ENCODE results near the gene CAMK2N2. TPM values are rescaled to one million over a fixed set of nuclear protein-coding genes. Genes with fewer than 3 reads are reported as not detected.

The CAMK2N2 gene
- total RNA-seq, 1 experiment from 2014 or later, result 0.66 TPM

DNA sequence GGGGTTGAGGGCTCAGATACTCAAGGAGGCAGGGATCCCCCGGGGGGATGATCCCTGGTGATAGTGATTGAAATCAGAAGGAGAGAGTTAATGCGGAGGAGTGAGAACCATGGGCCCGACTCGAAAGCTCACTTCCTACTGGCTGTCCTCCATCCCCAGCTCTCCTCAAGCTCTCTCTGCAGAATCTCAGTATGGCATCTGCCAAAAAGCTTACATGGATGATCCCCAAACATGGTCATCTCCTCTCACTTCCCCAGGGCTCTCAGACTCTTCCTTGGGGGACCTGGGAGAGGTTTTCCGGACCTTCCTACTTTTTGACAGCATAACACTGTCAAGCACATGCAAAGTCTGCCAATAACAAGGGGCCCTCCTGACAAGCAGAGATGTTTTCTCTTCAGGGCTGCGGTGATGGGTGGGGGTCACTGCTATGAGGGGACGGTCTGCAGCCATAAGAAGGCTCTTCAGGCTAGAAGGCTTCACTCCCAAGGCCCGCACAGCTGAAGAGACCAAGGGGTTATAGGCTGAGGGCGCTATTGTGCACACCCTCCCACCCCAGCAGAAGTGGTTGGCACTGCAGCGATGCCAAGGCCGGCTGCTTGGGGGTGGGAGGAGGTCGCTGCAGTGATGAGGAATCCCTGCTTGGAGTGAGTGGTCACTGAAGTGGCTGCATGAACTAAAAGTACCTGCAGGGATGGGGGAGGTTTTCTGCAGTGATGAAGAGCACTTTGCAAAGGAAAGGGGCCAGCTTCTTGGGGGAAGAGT is 32.8 kb downstream of the CAMK2N2 start:
- Histone ChIP-seq H3K4me1 (peaks cover 9% of the 10 kb centered on the region), H3K36me3 (ENCODE audit: control insufficient read depth, insufficient read depth, low read length) (no peaks in the 10 kb centered on the region), H3K9me3 (no peaks in the 10 kb centered on the region), H3K4me3 (ENCODE audit: low read depth, low read length) (peak overlapping the region; percentile 58), H3K27me3 (replicated peaks; ENCODE audit: control insufficient read depth, insufficient read depth, low read length) (peaks cover 5% of the 10 kb centered on the region)
- peak overlapping the region; percentile 70 for H3K4me3 Mint-ChIP-seq (ENCODE audit: unreplicated experiment)
- peaks cover 4% of the 10 kb centered on the region for H3K36me3 Mint-ChIP-seq (ENCODE audit: insufficient read depth, unreplicated experiment)
- no TSS peak for BruUV-seq (replicated peaks)
- no peak for DNase-seq
- H3K9me3 Mint-ChIP-seq (ENCODE audit: unreplicated experiment), result no peaks in the 10 kb centered on the region
- CTCF ChIA-PET, result interaction anchor here (0.5 to 2.0 kb wide), 5 partner anchors 12 to 100 kb away, joined by 3 to 10 read pairs (median 4); no protein-coding TSS in a partner anchor
- no peak overlapping the region for H3K27ac Mint-ChIP-seq (ENCODE audit: unreplicated experiment)
- POLR2A ChIA-PET, result interaction anchor here (0.8 kb wide), 1 partner anchor 43 kb away, joined by 4 read pairs; the partner anchor contains the start of gene ABCF3
- H3K27me3 Mint-ChIP-seq (ENCODE audit: insufficient read depth, unreplicated experiment), result peaks cover 30% of the 10 kb centered on the region
- no peak for TF ChIP-seq CTCF (IDR thresholded peaks at IDR 0.05; ENCODE audit: insufficient read depth in 1 of 2, low read depth in 1 of 2, low read length in 1 of 2, severe bottlenecking in 1 of 2, unreplicated experiment in 1 of 2)
- intact Hi-C loops (cut with micrococcal nuclease; ENCODE audit: unreplicated experiment), result loop anchor here (2.0 kb wide), 1 partner anchor 42 kb away; the partner anchor contains the start of gene ABCF3
- H3K4me1 Mint-ChIP-seq (ENCODE audit: low read depth, unreplicated experiment), result peaks cover 7% of the 10 kb centered on the region

GRCh38 chr3:184227481-184227935 is 33.8 kb downstream of the CAMK2N2 start:
- H3K27me3 Mint-ChIP-seq (ENCODE audit: insufficient read depth, unreplicated experiment), result peaks cover 29% of the 10 kb centered on the region
- Histone ChIP-seq H3K4me1 (peaks cover 9% of the 10 kb centered on the region), H3K36me3 (ENCODE audit: control insufficient read depth, insufficient read depth, low read length) (no peaks in the 10 kb centered on the region), H3K9me3 (no peaks in the 10 kb centered on the region), H3K27me3 (replicated peaks; ENCODE audit: control insufficient read depth, insufficient read depth, low read length) (peaks cover 5% of the 10 kb centered on the region), H3K4me3 (ENCODE audit: low read depth, low read length) (no peak overlapping the region)
- intact Hi-C loops (cut with micrococcal nuclease; ENCODE audit: unreplicated experiment), result loop anchor here (1.0 kb wide), 1 partner anchor 62 kb away; no protein-coding TSS in a partner anchor
- H3K4me1 Mint-ChIP-seq (ENCODE audit: low read depth, unreplicated experiment), result peaks cover 7% of the 10 kb centered on the region
- DNase-seq, result peak; percentile 49 to 58
- H3K4me3 Mint-ChIP-seq (ENCODE audit: unreplicated experiment), result no peak overlapping the region
- BruUV-seq (replicated peaks), result no TSS peak
- H3K27ac Mint-ChIP-seq (ENCODE audit: unreplicated experiment), result no peak overlapping the region
- TF ChIP-seq CTCF (IDR thresholded peaks at IDR 0.05; ENCODE audit: insufficient read depth in 1 of 2, low read depth in 1 of 2, low read length in 1 of 2, severe bottlenecking in 1 of 2, unreplicated experiment in 1 of 2), result peak; percentile 82 to 88
- ChIA-PET POLR2A (interaction anchor here (0.8 kb wide), 1 partner anchor 42 kb away, joined by 4 read pairs; the partner anchor contains the start of gene ABCF3), CTCF (interaction anchor here (0.6 to 2.0 kb wide), 10 partner anchors 8 to 117 kb away, joined by 3 to 10 read pairs (median 3); partner anchors contain the start of gene ABCF3)
- peaks cover 4% of the 10 kb centered on the region for H3K36me3 Mint-ChIP-seq (ENCODE audit: insufficient read depth, unreplicated experiment)
- H3K9me3 Mint-ChIP-seq (ENCODE audit: unreplicated experiment), result no peaks in the 10 kb centered on the region

GRCh38 chr3:184223946-184224345 is 37.4 kb downstream of the CAMK2N2 start:
- Mint-ChIP-seq H3K27ac (ENCODE audit: unreplicated experiment) (no peak overlapping the region), H3K36me3 (ENCODE audit: insufficient read depth, unreplicated experiment) (no peaks in the 10 kb centered on the region), H3K4me3 (ENCODE audit: unreplicated experiment) (no peak overlapping the region), H3K9me3 (ENCODE audit: unreplicated experiment) (no peaks in the 10 kb centered on the region), H3K27me3 (ENCODE audit: insufficient read depth, unreplicated experiment) (peaks cover 18% of the 10 kb centered on the region), H3K4me1 (ENCODE audit: low read depth, unreplicated experiment) (no peaks in the 10 kb centered on the region)
- TF ChIP-seq CTCF (IDR thresholded peaks at IDR 0.05; ENCODE audit: insufficient read depth in 1 of 2, low read depth in 1 of 2, low read length in 1 of 2, severe bottlenecking in 1 of 2, unreplicated experiment in 1 of 2), result no peak
- H3K4me1 ChIP-seq, result no peaks in the 10 kb centered on the region
- no TSS peak for BruUV-seq (replicated peaks)
- no peaks in the 10 kb centered on the region for H3K9me3 ChIP-seq
- CTCF ChIA-PET, result no interaction called here
- intact Hi-C loops (cut with micrococcal nuclease; ENCODE audit: unreplicated experiment), result no loop called here
- DNase-seq, result no peak
- POLR2A ChIA-PET, result no interaction called here
- no peaks in the 10 kb centered on the region for H3K36me3 ChIP-seq (ENCODE audit: control insufficient read depth, insufficient read depth, low read length)
- H3K4me3 ChIP-seq (ENCODE audit: low read depth, low read length), result no peak overlapping the region
- H3K27me3 ChIP-seq (replicated peaks; ENCODE audit: control insufficient read depth, insufficient read depth, low read length), result peaks cover 5% of the 10 kb centered on the region; the same call in 1 of the 2 replicates

All from Caco-2 (cell line).